ENCODE measurements around the gene CALHM2. TPM values are rescaled to one million over a fixed set of nuclear protein-coding genes. Genes with fewer than 3 reads are reported as not detected.

Gene CALHM2
- total and polyA plus RNA-seq, 2 of the 4 experiments (the other 2 are of a cell fraction), result 2.5 to 7.9 TPM

DNA sequence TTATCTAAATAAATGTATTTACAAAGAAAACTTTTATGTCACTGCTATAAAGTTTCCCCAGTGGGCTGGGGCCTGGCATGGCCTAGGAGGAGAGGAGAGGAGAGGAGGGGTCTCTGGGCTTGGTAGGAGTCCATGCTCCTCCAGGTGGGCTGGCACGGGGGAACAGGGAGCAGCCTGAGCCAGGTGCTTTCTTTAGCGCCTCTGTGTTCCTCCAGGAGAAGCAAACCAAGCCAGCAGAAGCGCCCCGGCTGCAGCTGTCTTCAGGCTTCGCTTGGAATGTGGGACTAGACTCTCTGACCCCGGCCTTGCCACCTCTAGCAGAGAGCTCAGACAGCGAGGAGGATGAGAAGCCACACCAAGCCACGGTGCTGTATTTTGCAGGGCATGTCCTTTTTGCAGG lies 10.6 kb downstream of the CALHM2 start:
- no peak overlapping the region for H2BK15ac ChIP-seq (ENCODE audit: low read depth, low read length)
- H4K20me1 ChIP-seq (ENCODE audit: insufficient read depth, low read length), result 0 out of 2 replicates have a peak, but pooled peaks cover 4% of the 10 kb centered on the region
- BruUV-seq (replicated peaks), result no TSS peak
- intact Hi-C loops (cut with micrococcal nuclease), result no loop called here
- ChIA-PET POLR2A (ENCODE audit: unreplicated experiment) (no interaction called here), CTCF (no interaction called here)
- H3K23ac ChIP-seq (ENCODE audit: low read depth, low read length), result no peak overlapping the region
- no peak overlapping the region for H2AK5ac ChIP-seq (ENCODE audit: low read depth, low read length)
- H3K9me1 ChIP-seq (ENCODE audit: insufficient read depth, low read length), result peaks cover 2% of the 10 kb centered on the region; the same call in 1 of the 2 replicates
- no peak overlapping the region for H3K4ac ChIP-seq (ENCODE audit: low read depth, low read length)
- H3K4me1 ChIP-seq (ENCODE audit: control insufficient read depth, insufficient read depth, low read length), result no peaks in the 10 kb centered on the region; the same call in 1 of the 2 replicates
- H3K9ac ChIP-seq (ENCODE audit: low read depth, low read length), result no peak overlapping the region
- no peak overlapping the region for H3K27ac ChIP-seq (ENCODE audit: insufficient read depth, low read length)
- DNase-seq (no peak), ATAC-seq (ENCODE audit: low read depth) (no peak)
- peaks cover 77% of the 10 kb centered on the region for H3K36me3 ChIP-seq (ENCODE audit: control insufficient read depth, insufficient read depth, low read length)
- no peak overlapping the region for H2BK20ac ChIP-seq (ENCODE audit: low read depth, low read length)
- no peak overlapping the region for H2BK120ac ChIP-seq (ENCODE audit: low read depth, low read length)
- H3K56ac ChIP-seq (ENCODE audit: extremely low read depth, insufficient read depth, low read length), result no peak overlapping the region
- H3K18ac ChIP-seq (ENCODE audit: low read depth, low read length), result no peak overlapping the region
- no peak overlapping the region for H2AK9ac ChIP-seq (replicated peaks; ENCODE audit: low read depth, low read length, poor library complexity)
- dilution Hi-C loops (cut with HindIII; ENCODE audit: low sequenced_read_pairs, unreplicated experiment), result no loop called here
- in situ Hi-C loops (cut with MboI; ENCODE audit: low sequenced_read_pairs), result no loop called here
- no peak overlapping the region for H2AFZ ChIP-seq (replicated peaks; ENCODE audit: low read length, poor library complexity)
- H3K14ac ChIP-seq (replicated peaks; ENCODE audit: low read depth, low read length), result no peak overlapping the region
- no peak overlapping the region for H4K8ac ChIP-seq (ENCODE audit: low read depth in 2 of 2, low read length in 2 of 2)
- no peak overlapping the region for H4K5ac ChIP-seq (ENCODE audit: low read depth, low read length)
- no peak overlapping the region for H4K91ac ChIP-seq (ENCODE audit: insufficient read depth, low read depth, low read length)
- H3K27me3 ChIP-seq (ENCODE audit: control insufficient read depth, insufficient read depth, low read length), result no peaks in the 10 kb centered on the region
- TF ChIP-seq, protein P1, sequence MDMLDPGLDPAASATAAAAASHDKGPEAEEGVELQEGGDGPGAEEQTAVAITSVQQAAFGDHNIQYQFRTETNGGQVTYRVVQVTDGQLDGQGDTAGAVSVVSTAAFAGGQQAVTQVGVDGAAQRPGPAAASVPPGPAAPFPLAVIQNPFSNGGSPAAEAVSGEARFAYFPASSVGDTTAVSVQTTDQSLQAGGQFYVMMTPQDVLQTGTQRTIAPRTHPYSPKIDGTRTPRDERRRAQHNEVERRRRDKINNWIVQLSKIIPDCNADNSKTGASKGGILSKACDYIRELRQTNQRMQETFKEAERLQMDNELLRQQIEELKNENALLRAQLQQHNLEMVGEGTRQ (IDR thresholded peaks at IDR 0.05; ENCODE audit: low read depth, low read length), result no peak
- TF ChIP-seq POLR2A (IDR thresholded peaks at IDR 0.05; ENCODE audit: low read depth, low read length), result no peak
- no peak for TF ChIP-seq RCOR1 (IDR thresholded peaks at IDR 0.05; ENCODE audit: insufficient replicate concordance, low read length)
- no peak for TF ChIP-seq BHLHE40 (IDR thresholded peaks at IDR 0.05; ENCODE audit: low read depth, low read length)
- TF ChIP-seq, protein P2, sequence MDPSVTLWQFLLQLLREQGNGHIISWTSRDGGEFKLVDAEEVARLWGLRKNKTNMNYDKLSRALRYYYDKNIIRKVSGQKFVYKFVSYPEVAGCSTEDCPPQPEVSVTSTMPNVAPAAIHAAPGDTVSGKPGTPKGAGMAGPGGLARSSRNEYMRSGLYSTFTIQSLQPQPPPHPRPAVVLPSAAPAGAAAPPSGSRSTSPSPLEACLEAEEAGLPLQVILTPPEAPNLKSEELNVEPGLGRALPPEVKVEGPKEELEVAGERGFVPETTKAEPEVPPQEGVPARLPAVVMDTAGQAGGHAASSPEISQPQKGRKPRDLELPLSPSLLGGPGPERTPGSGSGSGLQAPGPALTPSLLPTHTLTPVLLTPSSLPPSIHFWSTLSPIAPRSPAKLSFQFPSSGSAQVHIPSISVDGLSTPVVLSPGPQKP (IDR thresholded peaks at IDR 0.05; ENCODE audit: borderline replicate concordance, low read depth, low read length), result no peak
- no peak for TF ChIP-seq FOS (IDR thresholded peaks at IDR 0.05; ENCODE audit: low read depth, low read length)
- no peak for TF ChIP-seq NFE2L2 (IDR thresholded peaks at IDR 0.05; ENCODE audit: low read depth, low read length)
- TF ChIP-seq CEBPB (IDR thresholded peaks at IDR 0.05; ENCODE audit: low read depth, low read length), result no peak
- no peaks in the 10 kb centered on the region for H3K9me3 ChIP-seq (ENCODE audit: control insufficient read depth, insufficient read depth, low read length)
- no peak overlapping the region for H2BK5ac ChIP-seq (ENCODE audit: low read depth, low read length, poor library complexity, severe bottlenecking)
- 92% methylated on average over 8 of the region's 8 CpGs; no CpG with 5 or more reads in 1 of the 2 experiments for WGBS, 2 experiments (ENCODE audit: extremely low coverage in 2 of 2, insufficient read length in 1 of 2)
- no peak overlapping the region for H3K4me2 ChIP-seq (ENCODE audit: low read depth, low read length)
- no peak overlapping the region for H3K4me3 ChIP-seq (ENCODE audit: insufficient read depth, low read depth, low read length)
- H3K79me1 ChIP-seq (ENCODE audit: low read depth in 1 of 2, low read length in 2 of 2), result no peaks in the 10 kb centered on the region; a peak in 1 of 4 replicates
